H1 (cell line): Measurements from ENCODE around the gene CDCA4. TPM values are rescaled to one million over a fixed set of nuclear protein-coding genes. Genes with fewer than 3 reads are reported as not detected.

Source experiments
- CTCF ChIA-PET: fragments of 300-600 bp; sonication (Branson Sonifier 250); formaldehyde crosslinking; loops from one replicate; lab custom pipeline; 2021; ENCODE audit not compliant: partially characterized antibody; lab: Charles Lee
- POLR2A ChIA-PET: fragments of 300-600 bp; sonication (Branson Sonifier 250); formaldehyde crosslinking; loops from one replicate; lab custom pipeline; 2021; ENCODE audit warnings: inconsistent platforms; ENCODE audit not compliant: partially characterized antibody; lab: Charles Lee
- DNase-seq, 2 experiments: peaks; one replicate each; pipeline versions ENCODE4 v3.0.0 to v3.0.0-alpha.2; 2010 to 2022; ENCODE audit warnings: low spot score in 2 of 2, low read depth in 1 of 2, mixed read lengths in 1 of 2
- FAIRE-seq: peaks from 2 replicates; lab custom pipeline; 2011; peaks lifted over from hg19 to GRCh38; lab: Jason Lieb, UNC
- H2AFZ ChIP-seq: 2 replicates; pipeline ENCODE4 v1.8.1; 2012; ENCODE audit warnings: low read length, inconsistent platforms
- H2AK5ac ChIP-seq: 2 replicates; pipeline ENCODE4 v1.6.1; 2013; ENCODE audit warnings: low read depth, low read length
- H2BK120ac ChIP-seq: replicated peaks from 2 replicates; pipeline ENCODE3; 2013; ENCODE audit warnings: low read depth, low read length, inconsistent platforms
- H2BK12ac ChIP-seq: 2 replicates; pipeline ENCODE4 v1.6.1; 2013; ENCODE audit warnings: low read depth, low read length
- H2BK15ac ChIP-seq: 2 replicates; pipeline ENCODE4 v1.6.1; 2013; ENCODE audit warnings: low read length
- H2BK20ac ChIP-seq: 2 replicates; pipeline ENCODE4 v1.6.1; 2013; ENCODE audit warnings: low read length
- H2BK5ac ChIP-seq: 2 replicates; pipeline ENCODE4 v1.6.1; 2013; ENCODE audit warnings: low read depth, low read length
- H3K14ac ChIP-seq: 2 replicates; pipeline ENCODE4 v1.6.1; 2013; ENCODE audit warnings: inconsistent platforms; ENCODE audit not compliant: insufficient read length
- H3K18ac ChIP-seq: 2 replicates; pipeline ENCODE4 v1.6.1; 2013; ENCODE audit warnings: low read length; ENCODE audit errors: extremely low read depth
- H3K23ac ChIP-seq: 2 replicates; pipeline ENCODE4 v1.6.1; 2013; ENCODE audit warnings: inconsistent platforms; ENCODE audit not compliant: insufficient read length
- H3K23me2 ChIP-seq: 2 replicates; pipeline ENCODE4 v1.6.1; 2013; ENCODE audit warnings: low read depth, low read length
- H3K27ac ChIP-seq: 2 replicates; pipeline ENCODE4 v1.6.1; 2011; ENCODE audit warnings: low read depth, low read length, inconsistent platforms
- H3K27me3 ChIP-seq, 4 experiments: replicated peaks in 1 of 4; 1 replicate in 1 of 4; 2 replicates in 3 of 4; pipeline versions ENCODE4 v1.6.1 to v1.8.1; 2011 to 2013; ENCODE audit warnings: low read length in 3 of 4, mild to moderate bottlenecking in 3 of 4, inconsistent platforms in 2 of 4, mixed read lengths in 2 of 4, moderate library complexity in 1 of 4; ENCODE audit not compliant: control insufficient read depth in 3 of 4, insufficient read depth in 3 of 4; ENCODE audit errors: extremely low read depth in 1 of 4
- H3K36me3 ChIP-seq, 4 experiments: 2 replicates each; pipeline versions ENCODE4 v1.6.1 to v1.8.1; 2011 to 2013; ENCODE audit warnings: mild to moderate bottlenecking in 4 of 4, low read length in 3 of 4, moderate library complexity in 2 of 4, control low read depth in 1 of 4, inconsistent platforms in 1 of 4; ENCODE audit not compliant: insufficient read depth in 4 of 4, control insufficient read depth in 2 of 4
- H3K4ac ChIP-seq: replicated peaks from 2 replicates; pipeline ENCODE3; 2013; ENCODE audit warnings: low read length, low read depth, mixed read lengths, inconsistent platforms; ENCODE audit not compliant: insufficient read length
- H3K4me1 ChIP-seq, 4 experiments: replicated peaks in 1 of 4; 1 replicate in 1 of 4; 2 replicates in 3 of 4; pipeline versions ENCODE4 v1.6.1 to v1.8.1; 2011 to 2013; ENCODE audit warnings: low read length in 3 of 4, inconsistent platforms in 2 of 4, mixed read lengths in 1 of 4; ENCODE audit not compliant: insufficient read depth in 4 of 4, control insufficient read depth in 3 of 4
- H3K4me2 ChIP-seq, 2 experiments: 2 replicates each; pipeline versions ENCODE4 v1.6.1 to v1.8.1; 2011 to 2013; ENCODE audit warnings: low read depth in 2 of 2, low read length in 2 of 2, control low read depth in 1 of 2, inconsistent platforms in 1 of 2, mild to moderate bottlenecking in 1 of 2; ENCODE audit not compliant: insufficient read depth in 1 of 2
- H3K4me3 ChIP-seq, 4 experiments: fragments of 200-600, 300-600 bp in 1 of 4; sonication (generic), shearing (Covaris generic), sonication (Bioruptor Twin) in 1 of 4; 2 replicates each; pipeline versions ENCODE4 v1.5.1 to v1.8.1; 2011 to 2016; ENCODE audit warnings: low read length in 4 of 4, low read depth in 3 of 4, control low read depth in 2 of 4, inconsistent platforms in 2 of 4, mild to moderate bottlenecking in 2 of 4, mixed read lengths in 1 of 4, moderate library complexity in 1 of 4; ENCODE audit not compliant: insufficient read depth in 2 of 4; ENCODE audit errors: extremely low read depth in 1 of 4
- H3K56ac ChIP-seq: replicated peaks from 2 replicates; pipeline ENCODE3; 2013; ENCODE audit warnings: low read depth, mild to moderate bottlenecking, mixed read lengths, low read length, inconsistent platforms; ENCODE audit not compliant: insufficient read length
- H3K79me1 ChIP-seq: 2 replicates; pipeline ENCODE4 v1.6.1; 2013; ENCODE audit warnings: low read depth, low read length, control low read depth
- H3K79me2 ChIP-seq, 2 experiments: 2 replicates each; pipeline versions ENCODE4 v1.6.1 to v1.8.1; 2012 to 2013; ENCODE audit warnings: low read length in 2 of 2, mild to moderate bottlenecking in 2 of 2, inconsistent platforms in 1 of 2; ENCODE audit not compliant: insufficient read depth in 2 of 2, control insufficient read depth in 1 of 2
- H3K9ac ChIP-seq, 4 experiments: replicated peaks in 1 of 4; 1 replicate in 1 of 4; 2 replicates in 3 of 4; pipeline versions ENCODE4 v1.6.1 to v1.8.1; 2011 to 2013; ENCODE audit warnings: low read depth in 3 of 4, low read length in 3 of 4, control low read depth in 2 of 4, mild to moderate bottlenecking in 2 of 4, moderate library complexity in 2 of 4, inconsistent platforms in 1 of 4; ENCODE audit errors: extremely low read depth in 1 of 4
- H3K9me3 ChIP-seq, 2 experiments: 2 replicates each; pipeline versions ENCODE4 v1.6.1 to v1.8.1; 2012 to 2013; ENCODE audit warnings: mild to moderate bottlenecking in 2 of 2, moderate library complexity in 2 of 2, control low read depth in 1 of 2, inconsistent platforms in 1 of 2, low read depth in 1 of 2, low read length in 1 of 2, mixed read lengths in 1 of 2; ENCODE audit not compliant: insufficient read depth in 2 of 2
- H4K20me1 ChIP-seq, 2 experiments: replicated peaks in 1 of 2; 2 replicates each; pipeline versions ENCODE3 to v1.8.1; 2011 to 2013; ENCODE audit warnings: inconsistent platforms in 2 of 2, low read length in 2 of 2, mild to moderate bottlenecking in 1 of 2; ENCODE audit not compliant: insufficient read depth in 2 of 2, control insufficient read depth in 1 of 2
- H4K5ac ChIP-seq: 2 replicates; pipeline ENCODE4 v1.6.1; 2013; ENCODE audit warnings: low read length, low read depth, mixed read lengths, inconsistent platforms; ENCODE audit not compliant: insufficient read length
- H4K8ac ChIP-seq: 2 replicates; pipeline ENCODE4 v1.8.0; 2013; ENCODE audit warnings: mild to moderate bottlenecking, moderate library complexity, low read length, inconsistent platforms; ENCODE audit not compliant: insufficient read depth; ENCODE audit errors: extremely low read depth
- H4K91ac ChIP-seq: replicated peaks from 2 replicates; pipeline ENCODE3; 2013; ENCODE audit warnings: low read length, mixed read lengths, inconsistent platforms; ENCODE audit not compliant: insufficient read length
- EGR1 ChIP-seq: IDR thresholded peaks from 2 replicates; pipeline ENCODE4 v1.6.1; 2011; ENCODE audit warnings: low read depth, low read length, borderline replicate concordance
- GABPA ChIP-seq: IDR thresholded peaks from 2 replicates; pipeline ENCODE4 v1.6.1; 2011; ENCODE audit warnings: mild to moderate bottlenecking, low read length, moderate library complexity, borderline replicate concordance; ENCODE audit not compliant: insufficient read depth
- KDM1A ChIP-seq: fragments of 200-600, 300-600 bp; sonication (generic); IDR thresholded peaks from 2 replicates; pipeline ENCODE4 v1.7.1; 2016; ENCODE audit warnings: mild to moderate bottlenecking, low read length, borderline replicate concordance
- KDM4A ChIP-seq: IDR thresholded peaks from one replicate; pipeline ENCODE4 v1.7.1; 2012; ENCODE audit warnings: low read depth, mild to moderate bottlenecking, moderate library complexity, low read length, inconsistent platforms; ENCODE audit not compliant: severe bottlenecking
- POLR2AphosphoS5 ChIP-seq: IDR thresholded peaks from 2 replicates; pipeline ENCODE4 v1.6.1; 2011; ENCODE audit warnings: low read depth, low read length
- SP2 ChIP-seq: IDR thresholded peaks from 2 replicates; pipeline ENCODE4 v1.6.1; 2012; ENCODE audit warnings: mild to moderate bottlenecking, low read length, inconsistent platforms
- TAF7 ChIP-seq: optimal IDR thresholded peaks from 2 replicates; pipeline ENCODE3; 2011; ENCODE audit warnings: low read depth, mild to moderate bottlenecking, inconsistent platforms, low read length, moderate library complexity, borderline replicate concordance
- WGBS, 2 experiments: shearing (Covaris generic) in 1 of 2; methylation state at CpG; one replicate each; pipeline versions ENCODE4 v1.1.6 to v1.1.7; 2013 to 2015; ENCODE audit warnings: low lambda C conversion rate in 2 of 2, mixed read lengths in 2 of 2, inconsistent platforms in 1 of 2, low coverage in 1 of 2, missing lambda C conversion rate in 1 of 2; ENCODE audit not compliant: insufficient replicate concordance in 2 of 2, insufficient coverage in 1 of 2, insufficient read length in 1 of 2; ENCODE audit errors: extremely low coverage in 1 of 2, missing lambda C conversion rate in 1 of 2; 5-methylcytosine and 5-hydroxymethylcytosine counted together
- polyA plus RNA-seq, 7 experiments: library from polyadenylated mRNA; depleted of rRNA in 3 of 7; stranded (reverse) in 5 of 7; unstranded in 2 of 7; fragments of >200 nt in 5 of 7; fragments of 200-250 nt in 2 of 7; gene quantifications; 1 replicate in 5 of 7; 2 replicates in 1 of 7; 4 replicates in 1 of 7; pipeline versions ENCODE4 v1.2.1 to v1.2.3, GENCODE V29; 2011 to 2013; ENCODE audit warnings: missing spikeins in 2 of 7, mixed read lengths in 2 of 7
- total RNA-seq: library from RNA; stranded (reverse); fragmentation: NEBNext Ultra II Directional; extraction: Animal tissue kit (Norgen Biotek cat#: 25700); gene quantifications from 2 replicates; pipeline ENCODE4 v1.2.1, GENCODE V29; 2021

The CDCA4 gene
- total and polyA plus RNA-seq, 2 of the 8 experiments (the other 6 are each of a cell fraction or from before 2014, with no cell fraction given), result 49.9 to 62.4 TPM

- Histone ChIP-seq H3K4ac (no peak overlapping the region), H3K79me2 (no peaks in the 10 kb centered on the region), H3K4me2 (no peak overlapping the region), H3K4me3 (no peak overlapping the region), H3K27me3 (peaks cover 4 to 10% (median 9%) of the 10 kb centered on the region in 4 experiments; a peak in 6 of 7 replicates), H2BK12ac (no peak overlapping the region), H3K4me1 (peaks cover 0 to 25% (median 17%) of the 10 kb centered on the region in 4 experiments; a peak in 6 of 7 replicates), H4K5ac (no peak overlapping the region), H3K27ac (no peak overlapping the region), H4K8ac (peak overlapping the region; percentile 76; the same call in 1 of the 2 replicates), H2BK15ac (peak overlapping the region; percentile 25; the same call in 1 of the 2 replicates), H2AFZ (no peak overlapping the region), H3K14ac (no peak overlapping the region), H3K79me1 (no peaks in the 10 kb centered on the region), H4K20me1 (peaks cover 0 to 4% of the 10 kb centered on the region in 2 experiments), H3K9ac (no peak overlapping the region), H3K23me2 (peaks cover 5% of the 10 kb centered on the region), H2BK120ac (no peak overlapping the region), H3K36me3 (no peaks in the 10 kb centered on the region), H3K23ac (no peak overlapping the region), H3K56ac (no peak overlapping the region), H4K91ac (peak overlapping the region; percentile 55), H2BK5ac (0 out of 2 replicates have a peak overlapping the region, but pooled peaks have one; percentile 9), H3K18ac (no peak overlapping the region), H2BK20ac (no peak overlapping the region), H2AK5ac (peak overlapping the region; percentile 77; the same call in 1 of the 2 replicates), H3K9me3 (no peaks in the 10 kb centered on the region)
- no peak for FAIRE-seq
- WGBS, 2 experiments, result 88% methylated on average over 12 of the region's 12 CpGs; no CpG with 5 or more reads in 1 of the 2 experiments
- DNase-seq, result no peak
- POLR2A ChIA-PET, result interaction anchor here (1.1 kb wide), 1 partner anchor 9 kb away, joined by 5 read pairs; no protein-coding TSS in a partner anchor
- CTCF ChIA-PET, result interaction anchor here (0.7 to 11.5 kb wide), 6 partner anchors 13 to 75 kb away, joined by 3 to 161 read pairs (median 4); no protein-coding TSS in a partner anchor
- TF ChIP-seq SP2, result no peak
- no peak for TF ChIP-seq EGR1
- no peak for TF ChIP-seq KDM4A
- TF ChIP-seq GABPA, result no peak
- TF ChIP-seq POLR2AphosphoS5, result no peak
- TF ChIP-seq KDM1A, result no peak
- no peak for TF ChIP-seq TAF7
These were observed 49.2 kb downstream of the CDCA4 start for GRCh38 chr14:104971447-104972240.
